A673 (cell line): Measurements from ENCODE around the gene ZNF672.

Experiments
- EZH2 ChIP-seq: fragments of 200-600 bp; sonication (generic); IDR thresholded peaks from 2 replicates; pipeline ENCODE4 v1.6.1; 2017; ENCODE audit warnings: borderline replicate concordance, low read depth, mild to moderate bottlenecking, mixed read lengths, antibody characterized with exemption, low read length; ENCODE audit not compliant: poor library complexity, severe bottlenecking
- TF ChIP-seq, protein P1 (sequence below): fragments of 300-800, 200-600 bp; sonication (generic); conservative IDR thresholded peaks from 2 replicates; pipeline ENCODE4 v1.5.1; 2017; ENCODE audit warnings: low read depth, mild to moderate bottlenecking, antibody characterized with exemption, low read length, moderate library complexity, mixed read lengths

DNA sequence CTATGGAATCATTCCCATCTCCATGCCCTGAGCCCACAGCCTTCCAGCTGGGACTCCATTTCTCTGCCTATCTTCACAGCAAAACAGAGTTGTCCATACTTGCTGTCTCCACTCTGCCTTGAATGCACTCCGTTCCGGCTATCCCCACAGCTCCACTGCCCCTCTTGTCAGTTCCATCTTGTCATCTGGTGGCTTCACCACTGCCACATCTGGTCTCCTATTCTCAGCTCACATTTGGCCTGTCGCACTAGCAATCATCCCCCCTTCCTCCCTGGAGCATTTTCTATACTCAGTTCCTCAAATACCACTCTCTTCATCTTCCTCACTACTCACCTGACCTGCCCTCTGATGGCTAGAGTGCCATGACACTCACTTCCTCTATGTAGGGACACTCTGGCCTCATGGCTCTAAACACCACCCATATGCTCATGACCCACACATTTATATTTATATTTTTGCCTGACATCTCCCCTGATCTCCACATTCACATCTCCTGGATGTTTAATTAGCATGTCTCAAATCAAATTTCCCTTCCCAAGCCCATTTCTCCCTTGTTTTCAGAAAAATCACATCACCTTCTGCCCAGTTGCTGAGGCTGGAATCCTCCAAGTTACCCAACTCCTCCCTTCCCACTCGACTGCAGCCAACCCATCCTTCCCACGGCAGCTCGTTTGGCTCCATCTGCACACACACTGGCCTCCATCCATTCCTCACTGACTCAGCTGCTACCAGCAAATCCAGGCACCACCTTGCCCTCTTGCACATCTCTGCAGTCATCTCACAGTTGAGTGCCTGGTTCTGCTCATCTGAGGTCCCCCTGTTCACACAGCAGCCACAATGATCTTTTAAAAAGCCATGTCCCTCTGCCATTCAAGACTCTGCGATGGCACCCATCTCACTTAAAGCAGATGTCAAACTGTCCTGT lies 14.7 kb downstream of the ZNF672 start:
- TF ChIP-seq, protein P1, sequence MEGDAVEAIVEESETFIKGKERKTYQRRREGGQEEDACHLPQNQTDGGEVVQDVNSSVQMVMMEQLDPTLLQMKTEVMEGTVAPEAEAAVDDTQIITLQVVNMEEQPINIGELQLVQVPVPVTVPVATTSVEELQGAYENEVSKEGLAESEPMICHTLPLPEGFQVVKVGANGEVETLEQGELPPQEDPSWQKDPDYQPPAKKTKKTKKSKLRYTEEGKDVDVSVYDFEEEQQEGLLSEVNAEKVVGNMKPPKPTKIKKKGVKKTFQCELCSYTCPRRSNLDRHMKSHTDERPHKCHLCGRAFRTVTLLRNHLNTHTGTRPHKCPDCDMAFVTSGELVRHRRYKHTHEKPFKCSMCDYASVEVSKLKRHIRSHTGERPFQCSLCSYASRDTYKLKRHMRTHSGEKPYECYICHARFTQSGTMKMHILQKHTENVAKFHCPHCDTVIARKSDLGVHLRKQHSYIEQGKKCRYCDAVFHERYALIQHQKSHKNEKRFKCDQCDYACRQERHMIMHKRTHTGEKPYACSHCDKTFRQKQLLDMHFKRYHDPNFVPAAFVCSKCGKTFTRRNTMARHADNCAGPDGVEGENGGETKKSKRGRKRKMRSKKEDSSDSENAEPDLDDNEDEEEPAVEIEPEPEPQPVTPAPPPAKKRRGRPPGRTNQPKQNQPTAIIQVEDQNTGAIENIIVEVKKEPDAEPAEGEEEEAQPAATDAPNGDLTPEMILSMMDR = no peak
- TF ChIP-seq EZH2 = no peak
